HFFc6 (cell line): Measurements from ENCODE around the gene C10orf53. TPM values are rescaled to one million over a fixed set of nuclear protein-coding genes. Genes with fewer than 3 reads are reported as not detected.
"Not testable (repeated sequence)": the region's sequence is repeated elsewhere in the genome, so short reads cannot be mapped to it uniquely, and the experiment has no call there.

Source experiments
- DNase-seq: peaks from one replicate; pipeline ENCODE4 v3.0.0-alpha.2; 2018
- H3K27ac Mint-ChIP-seq: 2 replicates; pipeline ENCODE4 v1.8.0; 2020; ENCODE audit warnings: mild to moderate bottlenecking, mixed read lengths
- H3K27me3 Mint-ChIP-seq: 2 replicates; pipeline ENCODE4 v1.8.0; 2021; ENCODE audit warnings: mild to moderate bottlenecking, moderate library complexity, mixed read lengths; ENCODE audit not compliant: insufficient read depth
- H3K36me3 Mint-ChIP-seq: 2 replicates; pipeline ENCODE4 v1.8.0; 2021; ENCODE audit warnings: low read depth, mixed read lengths
- H3K4me1 Mint-ChIP-seq: 2 replicates; pipeline ENCODE4 v1.8.0; 2020; ENCODE audit warnings: low read depth, mixed read lengths
- H3K4me3 Mint-ChIP-seq: 2 replicates; pipeline ENCODE4 v1.8.0; 2020; ENCODE audit warnings: mild to moderate bottlenecking, moderate library complexity, mixed read lengths
- H3K9me3 Mint-ChIP-seq: 2 replicates; pipeline ENCODE4 v1.8.0; 2020; ENCODE audit warnings: mild to moderate bottlenecking, mixed read lengths
- CTCF ChIP-seq: fragments of 200-600 bp; sonication (generic); IDR thresholded peaks from 2 replicates; pipeline ENCODE4 v1.5.0; 2021; ENCODE audit warnings: antibody characterized with exemption, mild to moderate bottlenecking
- total RNA-seq, 6 experiments: library from RNA; stranded (reverse); fragmentation: NEBNext Ultra II Directional; extraction: Animal tissue kit (Norgen Biotek cat#: 25700); gene quantifications; 2 replicates in 1 of 6; 3 replicates in 5 of 6; pipeline ENCODE4 v1.2.3, GENCODE V29; 2021

The C10orf53 gene
- total RNA-seq, 6 experiments from 2014 or later: not detected

GRCh38 chr10:49667991-49668390, 11.5 kb upstream of the C10orf53 start:
- Mint-ChIP-seq H3K27ac (no peak overlapping the region), H3K27me3 (peaks cover 47% of the 10 kb centered on the region), H3K4me1 (no peaks in the 10 kb centered on the region), H3K4me3 (no peak overlapping the region), H3K9me3 (no peaks in the 10 kb centered on the region), H3K36me3 (no peaks in the 10 kb centered on the region)
- DNase-seq: no peak
- no peak for TF ChIP-seq CTCF

GRCh38 chr10:49668684-49669083, 10.8 kb upstream of the C10orf53 start:
- Mint-ChIP-seq H3K27me3 (peaks cover 41% of the 10 kb centered on the region), H3K36me3 (no peaks in the 10 kb centered on the region)

GRCh38 chr10:49678827-49679479, 498 bp upstream of the C10orf53 start:
- H3K4me1 Mint-ChIP-seq: no peaks in the 10 kb centered on the region
- no peak for DNase-seq
- no peak overlapping the region for H3K4me3 Mint-ChIP-seq
- no peak overlapping the region for H3K27ac Mint-ChIP-seq
- H3K36me3 Mint-ChIP-seq: 0 out of 2 replicates have a peak, but pooled peaks cover 5% of the 10 kb centered on the region
- H3K27me3 Mint-ChIP-seq: peaks cover 14% of the 10 kb centered on the region
- TF ChIP-seq CTCF: no peak
- peaks cover 10% of the 10 kb centered on the region; the same call in 1 of the 2 replicates for H3K9me3 Mint-ChIP-seq

More at GRCh38 chr10:49668684-49669083, 10.8 kb upstream of the C10orf53 start:
- Mint-ChIP-seq H3K27ac (no peak overlapping the region), H3K4me1 (no peaks in the 10 kb centered on the region), H3K4me3 (no peak overlapping the region), H3K9me3 (no peaks in the 10 kb centered on the region)
- TF ChIP-seq CTCF: no peak
- no peak for DNase-seq

GRCh38 chr10:49682449-49682848, 3.0 kb downstream of the C10orf53 start:
- not testable (repeated sequence) for H3K36me3 Mint-ChIP-seq, H3K27ac Mint-ChIP-seq, H3K27me3 Mint-ChIP-seq, H3K4me1 Mint-ChIP-seq, H3K4me3 Mint-ChIP-seq, DNase-seq
- H3K9me3 Mint-ChIP-seq: peaks cover 10% of the 10 kb centered on the region; the same call in 1 of the 2 replicates

- no peak for TF ChIP-seq CTCF
- Mint-ChIP-seq H3K27me3 (peaks cover 4% of the 10 kb centered on the region; the same call in 1 of the 2 replicates), H3K4me3 (no peak overlapping the region), H3K36me3 (0 out of 2 replicates have a peak, but pooled peaks cover 5% of the 10 kb centered on the region), H3K4me1 (no peaks in the 10 kb centered on the region), H3K9me3 (peaks cover 10% of the 10 kb centered on the region; the same call in 1 of the 2 replicates), H3K27ac (no peak overlapping the region)
- DNase-seq: no peak
Measured at GRCh38 chr10:49682879-49683278, 3.4 kb downstream of the C10orf53 start.

GRCh38 chr10:49686651-49687050, 7.2 kb downstream of the C10orf53 start:
- Mint-ChIP-seq H3K27ac (no peak overlapping the region), H3K4me3 (no peak overlapping the region), H3K9me3 (peaks cover 10% of the 10 kb centered on the region; the same call in 1 of the 2 replicates), H3K36me3 (0 out of 2 replicates have a peak, but pooled peaks cover 5% of the 10 kb centered on the region), H3K4me1 (peaks cover 9% of the 10 kb centered on the region), H3K27me3 (peaks cover 29% of the 10 kb centered on the region)
- DNase-seq: no peak
- no peak for TF ChIP-seq CTCF
